GM12874 (cell line): ENCODE results near the gene LRRC4.

Experiments used
- CTCF ChIP-seq: IDR thresholded peaks from 2 replicates; pipeline ENCODE4 v1.5.1; 2011; ENCODE audit warnings: low read depth, mild to moderate bottlenecking, control low read depth, low read length, moderate library complexity; ENCODE audit not compliant: insufficient read depth

The LRRC4 gene

GRCh38 chr7:128021366-128021765, 9.9 kb downstream of the LRRC4 start:
- TF ChIP-seq CTCF: no peak

GRCh38 chr7:128020159-128020558, 11.1 kb downstream of the LRRC4 start:
- TF ChIP-seq CTCF: peak; percentile 43

- no peak for TF ChIP-seq CTCF
These were observed 11.9 kb downstream of the LRRC4 start for GRCh38 chr7:128019288-128019687.

- TF ChIP-seq CTCF: no peak
These were observed 13.1 kb downstream of the LRRC4 start for GRCh38 chr7:128017862-128018845.

GRCh38 chr7:128017460-128017859, 13.8 kb downstream of the LRRC4 start:
- TF ChIP-seq CTCF: no peak

- no peak for TF ChIP-seq CTCF
These were observed 16.4 kb downstream of the LRRC4 start for GRCh38 chr7:128014811-128015210.

GRCh38 chr7:128011131-128011661, 20.0 kb downstream of the LRRC4 start:
- TF ChIP-seq CTCF: no peak
